PC-9 (cell line): Measurements from ENCODE around the gene CSK.

Source experiments
- CTCF ChIP-seq: fragments of 200-600 bp; sonication (generic); conservative IDR thresholded peaks from 2 replicates; pipeline ENCODE4 v1.6.1; 2017; ENCODE audit warnings: mixed run types, antibody characterized with exemption, mild to moderate bottlenecking, moderate library complexity
- EZH2 ChIP-seq: fragments of 200-600 bp; sonication (generic); IDR thresholded peaks from 2 replicates; pipeline ENCODE4 v1.8.0; 2017; ENCODE audit warnings: antibody characterized with exemption, low read depth

DNA sequence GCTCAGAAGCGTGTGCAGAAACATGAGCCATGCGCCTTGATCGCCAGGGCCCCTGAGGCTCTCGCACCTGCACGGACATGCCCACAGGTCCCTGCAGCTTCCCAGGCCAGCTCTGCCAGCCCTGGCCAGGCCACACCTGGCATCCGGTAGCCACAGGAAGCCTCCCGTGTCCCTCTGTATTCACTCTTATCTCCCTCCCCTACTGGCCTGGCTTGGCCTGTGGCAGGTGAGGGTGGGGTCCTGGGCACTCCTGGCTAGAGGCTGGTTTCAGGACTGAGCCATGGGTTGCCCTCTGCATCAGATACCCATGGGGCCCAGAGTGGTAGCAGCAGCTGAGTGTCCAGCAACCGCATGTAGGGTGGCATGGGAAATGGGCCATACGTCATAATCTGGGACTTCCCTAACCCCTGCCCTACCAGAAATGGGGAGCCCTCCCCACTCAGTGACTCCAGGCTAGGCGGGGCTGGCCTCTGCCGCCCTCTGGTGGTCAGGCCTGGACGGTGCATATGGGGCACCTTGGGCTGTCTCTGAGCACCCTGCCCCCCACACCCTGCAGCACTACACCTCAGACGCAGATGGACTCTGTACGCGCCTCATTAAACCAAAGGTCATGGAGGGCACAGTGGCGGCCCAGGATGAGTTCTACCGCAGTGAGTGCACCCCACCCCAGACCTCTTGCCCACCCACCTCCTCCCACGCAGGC lies 18.1 kb downstream of the CSK start:
- TF ChIP-seq EZH2 (no peak), CTCF (peak; percentile 96)
